ENCODE measurements around the gene RBBP8NL.

The RBBP8NL gene

DNA sequence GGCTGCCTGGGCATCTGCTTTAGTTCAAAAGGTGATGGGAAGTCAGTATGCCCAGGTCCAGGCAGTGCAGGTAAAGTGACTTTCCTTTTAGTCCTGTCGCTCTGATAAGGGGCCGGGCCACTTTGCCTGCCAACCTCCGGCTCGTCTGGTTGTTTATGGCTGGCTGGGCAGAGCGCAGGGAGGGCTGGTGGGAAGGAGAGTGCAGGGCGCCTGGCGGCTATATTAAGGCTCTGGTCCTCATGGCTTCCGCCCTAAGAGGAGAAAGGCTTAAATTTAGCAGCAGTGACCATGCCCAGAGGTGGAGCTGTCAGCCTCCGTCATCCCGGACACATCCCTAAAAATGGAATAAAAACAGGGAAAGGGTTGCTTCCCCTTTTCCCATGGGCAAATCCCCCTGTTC lies 33.8 kb upstream of the RBBP8NL start:
- DNase-seq = no peak

- DNase-seq = no peak
Measured at GRCh38 chr20:62460678-62461077, 33.3 kb upstream of the RBBP8NL start.

GRCh38 chr20:62459488-62459887 lies 32.1 kb upstream of the RBBP8NL start:
- no peak for DNase-seq

- DNase-seq = no peak
Measured at GRCh38 chr20:62458275-62459251, 31.2 kb upstream of the RBBP8NL start.

- DNase-seq = no peak
Measured at GRCh38 chr20:62457831-62458230, 30.5 kb upstream of the RBBP8NL start.

DNA sequence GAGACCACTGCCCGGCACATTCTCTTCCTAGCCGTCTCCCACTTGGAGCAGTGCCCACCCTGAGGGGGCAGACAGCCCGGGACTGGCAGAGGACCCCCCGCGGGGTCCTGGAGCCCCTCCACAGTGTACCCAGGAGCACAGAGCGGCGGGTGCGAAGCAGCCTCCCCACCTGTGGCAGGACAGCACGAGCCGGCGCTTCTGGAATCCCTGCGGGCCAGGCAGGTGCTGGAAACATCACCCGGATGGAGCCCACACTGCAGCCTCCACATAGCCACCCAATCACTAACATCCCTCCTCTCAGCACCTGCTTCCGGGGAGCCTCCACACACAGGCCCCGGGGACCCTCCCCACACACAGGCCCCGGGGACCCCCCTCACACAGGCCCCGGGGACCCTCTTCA lies 29.8 kb upstream of the RBBP8NL start:
- no peak for DNase-seq

DNA sequence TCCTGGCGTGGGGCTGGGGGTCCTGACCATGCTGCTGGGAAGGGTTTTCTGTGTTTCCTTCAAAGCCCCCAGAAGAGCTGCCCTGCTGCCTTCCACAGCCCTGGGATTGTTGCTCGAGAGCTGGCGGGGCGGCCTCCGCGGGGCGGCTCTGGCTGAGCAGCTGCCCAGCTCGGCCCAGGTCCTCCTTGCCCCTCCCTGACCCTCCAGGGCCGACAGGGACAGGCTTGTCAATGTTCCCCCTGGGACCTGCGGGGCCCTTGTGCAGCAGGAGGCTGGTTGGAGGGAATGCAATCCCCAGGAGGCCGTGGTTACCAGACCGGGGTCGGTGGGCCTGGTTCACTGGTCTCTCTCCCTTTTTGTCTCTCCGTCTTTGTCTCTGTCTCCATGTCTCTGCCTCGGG lies 28.6 kb upstream of the RBBP8NL start:
- no peak for DNase-seq

GRCh38 chr20:62454904-62455636 lies 27.7 kb upstream of the RBBP8NL start:
- DNase-seq = no peak

DNA sequence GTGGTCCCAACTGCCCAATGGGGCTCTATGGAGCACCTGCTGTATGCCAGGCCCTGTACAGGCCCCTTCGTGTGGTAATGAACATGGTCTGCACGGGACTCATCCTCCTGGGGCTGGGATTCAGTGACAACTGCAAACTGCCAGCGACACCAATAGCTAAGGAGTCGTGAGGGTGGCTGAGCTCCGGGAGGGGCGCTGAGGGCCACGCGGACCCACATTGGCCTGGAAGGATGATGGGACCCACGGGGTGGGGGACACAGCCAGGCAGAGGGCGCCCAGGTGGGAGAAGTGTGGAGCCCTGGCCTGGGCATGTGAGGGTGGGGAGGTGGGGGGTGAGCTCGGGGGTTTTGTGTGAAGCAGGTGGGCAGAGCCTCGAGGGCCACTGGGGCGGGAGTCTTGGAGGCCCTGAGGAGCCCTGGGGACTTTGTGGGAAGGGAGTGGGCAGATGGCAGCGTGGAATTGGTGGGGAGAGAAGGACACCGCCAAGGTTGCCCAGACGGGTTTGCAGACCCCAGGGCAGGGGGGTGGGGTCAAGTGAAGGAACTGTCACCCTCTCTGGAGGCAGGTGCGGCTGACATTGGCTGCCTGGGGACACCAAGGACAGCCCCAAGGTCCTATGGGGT lies 26.0 kb upstream of the RBBP8NL start:
- DNase-seq = no peak

DNA sequence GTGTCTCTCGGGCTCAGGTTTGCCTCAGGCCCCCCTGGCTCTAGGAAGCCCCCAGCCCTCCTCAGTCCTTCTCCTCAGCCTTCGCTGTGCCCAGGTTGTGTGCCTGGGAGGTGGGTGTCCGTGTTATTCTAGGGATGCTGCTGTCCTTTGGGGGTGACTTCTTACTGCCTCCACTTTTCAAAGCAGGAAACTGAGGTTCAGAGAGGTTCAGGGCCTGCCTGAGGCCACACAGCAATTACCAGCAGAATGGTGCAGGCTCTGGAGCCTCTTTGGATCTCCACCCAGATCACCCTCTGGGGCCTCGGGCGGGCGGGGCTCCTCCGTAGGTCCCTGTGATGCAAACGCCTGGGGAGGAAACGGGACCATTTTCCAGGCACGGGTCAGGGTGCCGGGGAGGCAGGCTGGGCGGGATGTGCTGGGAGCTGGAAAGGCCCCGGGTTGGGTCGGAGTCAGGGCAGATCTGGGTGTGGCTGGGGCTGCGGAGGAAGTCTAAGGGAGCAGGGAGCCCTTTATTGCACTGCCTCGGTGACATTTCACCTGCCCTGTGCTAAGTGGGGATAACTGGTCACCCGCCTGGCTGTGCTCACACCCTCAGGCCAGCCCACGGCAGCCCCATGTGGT lies 25.2 kb upstream of the RBBP8NL start:
- no peak for DNase-seq

DNA sequence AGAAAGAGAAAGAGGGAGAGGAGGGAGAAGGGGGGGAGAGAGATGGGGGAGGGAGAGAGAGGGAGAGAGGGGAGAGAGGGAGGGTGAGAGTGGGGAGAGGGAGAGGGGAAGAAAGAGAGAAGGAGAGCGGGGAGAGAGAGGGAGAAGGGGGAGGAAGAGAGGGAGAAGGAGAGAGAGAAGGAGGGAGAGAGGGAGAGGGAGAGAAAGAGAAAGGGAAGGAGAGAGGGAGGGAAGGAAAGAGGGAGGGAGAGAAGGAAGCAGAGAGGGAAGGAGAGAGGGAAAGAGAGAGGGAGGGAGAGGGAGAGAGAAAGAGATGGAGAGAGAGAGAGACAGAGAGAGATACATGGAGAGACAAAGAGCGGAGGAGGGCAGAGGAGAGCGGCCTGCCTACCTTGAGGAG lies 24.6 kb upstream of the RBBP8NL start:
- DNase-seq = no peak

DNA sequence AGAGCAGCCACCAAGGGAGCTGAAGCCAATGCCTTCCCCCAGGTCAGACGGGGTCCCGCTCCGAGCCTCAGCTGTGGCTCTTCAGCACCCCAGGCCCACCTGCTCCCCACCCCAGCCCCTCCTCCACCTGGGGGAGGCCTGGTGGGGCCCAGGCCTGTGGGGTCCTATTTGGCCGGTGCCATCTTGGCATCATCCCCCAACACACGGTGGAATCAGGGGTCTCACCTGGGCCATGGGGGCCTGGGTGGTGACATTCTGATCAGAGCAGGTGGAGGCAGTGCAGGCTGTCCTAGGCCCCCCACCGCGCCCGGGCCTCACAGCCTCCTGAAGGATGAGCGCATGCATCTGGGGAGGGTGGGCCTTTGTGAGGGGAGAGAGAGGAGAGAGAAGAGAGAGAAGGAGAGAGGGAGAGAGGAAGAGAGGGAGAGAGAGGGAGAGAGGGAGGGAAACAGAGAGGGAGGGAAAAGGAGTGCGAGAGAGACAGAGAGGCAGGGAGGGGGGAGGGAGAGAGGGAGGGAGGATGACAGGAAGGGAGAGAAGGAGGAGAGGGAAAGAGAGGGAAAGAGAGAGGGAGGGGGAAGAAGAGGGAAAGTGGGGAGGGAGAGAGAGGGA lies 23.9 kb upstream of the RBBP8NL start:
- no peak for DNase-seq

DNA sequence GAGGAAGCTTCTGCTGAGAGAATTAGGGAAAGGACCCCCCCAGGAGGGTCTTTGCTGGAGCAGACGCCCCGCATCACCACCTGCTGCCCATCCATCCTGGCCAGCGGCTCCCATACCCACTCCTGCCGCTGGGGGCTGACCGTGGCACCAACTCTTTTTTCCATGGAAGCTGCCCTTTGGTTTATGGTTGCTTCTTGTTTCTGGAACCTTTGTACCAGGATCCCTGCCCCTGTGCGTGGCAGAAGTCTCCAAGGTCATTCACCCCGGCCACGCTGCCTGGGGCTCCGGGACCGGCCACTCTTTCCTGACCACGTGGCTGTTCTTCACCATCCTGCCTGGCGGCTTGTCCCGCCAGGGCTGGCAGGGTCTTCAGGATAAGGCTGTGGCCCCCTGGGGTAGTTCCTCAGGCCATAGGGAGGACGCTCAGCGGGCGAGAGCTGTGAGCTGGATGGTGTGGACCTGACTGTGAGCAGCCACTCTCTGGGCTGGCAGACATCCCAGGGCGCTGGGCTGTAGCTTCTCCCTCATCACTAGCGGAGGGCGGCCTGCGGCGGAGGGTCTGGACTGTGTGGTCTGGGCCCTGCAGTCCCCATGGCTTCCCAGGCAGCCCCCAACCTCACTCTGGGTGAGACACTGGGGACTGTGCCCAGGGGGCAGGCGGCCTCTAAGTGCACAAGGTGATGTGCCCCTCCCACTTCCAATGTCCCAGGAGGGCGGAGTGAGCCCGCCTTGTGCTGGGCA lies 22.8 kb upstream of the RBBP8NL start:
- no peak for DNase-seq

DNA sequence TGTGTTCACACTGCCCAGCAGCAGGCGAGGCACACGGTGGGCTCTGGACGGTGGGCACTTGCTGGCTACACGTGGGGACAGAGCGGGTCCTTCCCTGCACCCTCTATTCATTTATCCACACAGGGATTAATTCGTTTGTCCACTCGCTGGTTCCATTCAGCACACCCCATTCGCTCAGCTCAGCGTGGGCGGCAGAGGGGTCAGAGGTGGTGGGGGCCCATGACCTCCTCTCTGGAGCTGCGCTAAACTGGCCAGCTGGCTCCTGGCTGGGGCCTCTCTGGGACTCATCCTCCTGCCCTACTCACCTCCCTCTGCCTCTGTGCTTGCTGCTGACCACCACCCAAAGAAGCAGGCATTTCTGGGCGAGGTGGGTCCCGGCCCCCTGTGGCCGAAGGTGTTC lies 21.4 kb upstream of the RBBP8NL start:
- no peak for DNase-seq

DNA sequence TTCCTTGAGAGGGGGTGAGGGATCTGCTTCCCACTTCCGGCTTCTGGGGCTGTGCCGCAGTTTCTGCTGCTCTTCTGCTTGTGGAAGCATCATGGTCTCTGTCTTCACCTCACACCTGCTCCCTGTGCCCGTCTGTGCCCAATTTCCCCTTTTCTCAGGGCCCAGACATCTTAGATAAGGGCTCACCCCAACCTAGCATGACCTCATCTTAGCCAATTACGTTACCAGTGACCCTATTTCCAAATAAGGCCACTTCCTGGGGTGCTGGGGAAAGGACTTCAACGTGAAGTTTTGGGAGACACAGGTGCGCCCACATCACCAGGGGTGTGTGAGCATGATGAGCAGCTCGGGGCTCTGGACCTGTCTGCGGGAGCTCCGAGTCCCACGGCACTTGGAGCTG lies 20.7 kb upstream of the RBBP8NL start:
- DNase-seq = no peak

GRCh38 chr20:62446888-62447869 lies 19.8 kb upstream of the RBBP8NL start:
- no peak for DNase-seq

DNA sequence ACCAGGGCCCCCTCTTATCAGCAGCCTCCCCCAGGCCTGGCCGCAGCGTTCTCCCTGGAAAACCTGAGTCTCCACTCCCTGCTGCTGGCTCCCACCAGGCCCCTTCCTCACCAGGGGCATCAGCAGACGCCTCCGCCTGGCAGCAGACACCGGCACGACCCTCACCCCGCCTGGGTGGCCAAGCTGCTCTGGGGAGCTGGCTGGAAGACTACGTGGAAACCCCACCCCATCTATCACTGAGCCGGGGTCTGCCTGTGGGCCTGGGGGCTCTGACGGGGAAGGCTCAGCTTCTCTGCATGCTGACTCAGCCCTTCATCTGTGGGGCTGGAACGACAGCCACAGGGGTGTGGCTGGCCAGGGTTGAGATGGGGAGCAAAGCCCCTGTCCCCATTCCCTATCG lies 19.1 kb upstream of the RBBP8NL start:
- no peak for DNase-seq

GRCh38 chr20:62445553-62446340 lies 18.4 kb upstream of the RBBP8NL start:
- peak; percentile 20 for DNase-seq

- DNase-seq = no peak
Measured at GRCh38 chr20:62444286-62444685, 16.9 kb upstream of the RBBP8NL start.

DNA sequence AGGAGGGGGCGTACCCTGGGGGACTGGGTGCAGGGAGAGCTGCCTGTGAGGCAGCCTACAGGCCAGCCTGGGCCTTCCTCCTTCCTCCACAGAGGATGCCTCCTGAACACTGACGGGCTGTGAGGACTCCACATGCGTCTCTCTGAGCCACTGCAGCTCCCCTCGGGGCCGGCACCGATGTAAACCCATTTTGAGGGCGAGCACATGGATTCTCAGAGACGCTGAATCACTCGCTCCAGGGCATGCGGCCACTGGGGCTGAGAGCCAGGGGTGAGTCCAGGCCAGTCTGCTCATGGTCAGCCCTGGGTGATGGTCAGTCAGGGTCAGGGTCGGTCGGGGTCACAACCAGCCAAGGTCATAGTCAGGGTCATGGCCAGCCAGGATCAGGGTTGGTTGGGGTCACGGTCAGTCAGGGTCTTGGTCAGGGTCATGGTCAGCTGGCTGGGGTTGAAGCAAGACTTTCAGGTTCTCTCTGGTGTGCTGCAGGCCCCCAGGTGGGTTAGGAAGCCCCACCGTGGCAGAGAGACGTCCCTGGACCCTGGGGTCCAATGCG lies 14.7 kb upstream of the RBBP8NL start:
- no peak for DNase-seq

All from NCI-H69 (cell line).